WI38 (cell line): Measurements from ENCODE around the gene ZNF775.

Source experiments
- H3K4me3 ChIP-seq: 2 replicates; pipeline ENCODE4 v1.5.1; 2011; ENCODE audit warnings: low read depth, mild to moderate bottlenecking, control low read depth, low read length
- CTCF ChIP-seq: IDR thresholded peaks from 2 replicates; pipeline ENCODE4 v1.5.1; 2012; ENCODE audit warnings: low read depth, mild to moderate bottlenecking, control low read depth, low read length

ZNF775 gene

GRCh38 chr7:150399421-150400007 lies 20.4 kb downstream of the ZNF775 start:
- TF ChIP-seq CTCF, result no peak
- no peak overlapping the region for H3K4me3 ChIP-seq

- no peak for TF ChIP-seq CTCF
- H3K4me3 ChIP-seq, result no peak overlapping the region
Observed at GRCh38 chr7:150400008-150400787, 21.1 kb downstream of the ZNF775 start.

GRCh38 chr7:150400788-150401423 lies 21.8 kb downstream of the ZNF775 start:
- no peak for TF ChIP-seq CTCF
- H3K4me3 ChIP-seq, result no peak overlapping the region

GRCh38 chr7:150401424-150401790 lies 22.3 kb downstream of the ZNF775 start:
- no peak overlapping the region for H3K4me3 ChIP-seq
- TF ChIP-seq CTCF, result no peak

- TF ChIP-seq CTCF, result no peak
- no peak overlapping the region for H3K4me3 ChIP-seq
Observed at GRCh38 chr7:150401861-150402631, 22.9 kb downstream of the ZNF775 start.

GRCh38 chr7:150402671-150403321 lies 23.7 kb downstream of the ZNF775 start:
- no peak for TF ChIP-seq CTCF
- H3K4me3 ChIP-seq, result no peak overlapping the region
